ENCODE data around the gene LAMA3. TPM values are rescaled to one million over a fixed set of nuclear protein-coding genes. Genes with fewer than 3 reads are reported as not detected.

LAMA3 gene
- total and polyA plus RNA-seq, 12 donors: 1.6 to 10.2 (median 4.0) TPM

DNA sequence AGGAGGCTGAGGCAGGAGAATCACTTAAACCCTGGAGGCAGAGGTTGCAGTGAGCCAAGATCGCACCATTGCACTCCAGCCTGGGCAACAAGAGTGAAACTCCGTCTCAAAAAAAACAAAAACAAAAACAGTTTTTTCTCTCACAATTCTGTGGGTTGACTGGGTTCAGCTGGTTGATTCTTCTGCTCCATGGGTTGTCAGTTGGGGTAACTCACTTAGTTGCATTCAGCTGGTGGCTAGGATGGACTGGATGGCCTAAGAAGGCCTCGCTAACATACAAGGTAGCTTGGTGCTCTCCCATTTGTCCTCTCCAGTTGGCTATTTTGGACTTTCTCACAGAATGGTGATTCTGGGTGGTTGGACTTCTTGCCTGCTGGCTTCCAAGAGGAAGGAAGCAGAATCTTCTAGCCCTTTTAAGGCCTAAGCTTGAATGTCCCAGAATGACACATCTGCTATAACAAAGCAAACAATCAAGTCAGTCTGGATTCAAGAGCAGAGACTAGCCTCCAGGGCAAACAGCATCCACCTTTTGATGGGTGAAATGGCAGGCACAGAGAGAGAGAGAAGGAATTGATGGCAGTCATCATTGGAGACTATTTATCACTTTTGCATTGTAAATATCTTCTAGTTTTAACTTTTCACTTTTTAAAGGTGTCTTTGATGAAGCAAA, 17.9 kb downstream of the LAMA3 start:
- WGBS, 4 donors: 92 to 100% (median 98%) methylated on average over 3 of the region's 3 CpGs
- Histone ChIP-seq H3K27me3 (no peaks in the 10 kb centered on the region), H3K4me3 (no peak overlapping the region), H3K9me3 (replicated peaks in 1 of 3) (no peaks in the 10 kb centered on the region), H3K4me1 (replicated peaks in 1 of 2) (no peaks in the 10 kb centered on the region), H3K36me3 (replicated peaks in 1 of 2) (no peaks in the 10 kb centered on the region), H3K27ac (no peak overlapping the region)
- DNase-seq: no peak
- no peak for TF ChIP-seq POLR2A (IDR thresholded peaks at IDR 0.05)
- TF ChIP-seq, protein P1, sequence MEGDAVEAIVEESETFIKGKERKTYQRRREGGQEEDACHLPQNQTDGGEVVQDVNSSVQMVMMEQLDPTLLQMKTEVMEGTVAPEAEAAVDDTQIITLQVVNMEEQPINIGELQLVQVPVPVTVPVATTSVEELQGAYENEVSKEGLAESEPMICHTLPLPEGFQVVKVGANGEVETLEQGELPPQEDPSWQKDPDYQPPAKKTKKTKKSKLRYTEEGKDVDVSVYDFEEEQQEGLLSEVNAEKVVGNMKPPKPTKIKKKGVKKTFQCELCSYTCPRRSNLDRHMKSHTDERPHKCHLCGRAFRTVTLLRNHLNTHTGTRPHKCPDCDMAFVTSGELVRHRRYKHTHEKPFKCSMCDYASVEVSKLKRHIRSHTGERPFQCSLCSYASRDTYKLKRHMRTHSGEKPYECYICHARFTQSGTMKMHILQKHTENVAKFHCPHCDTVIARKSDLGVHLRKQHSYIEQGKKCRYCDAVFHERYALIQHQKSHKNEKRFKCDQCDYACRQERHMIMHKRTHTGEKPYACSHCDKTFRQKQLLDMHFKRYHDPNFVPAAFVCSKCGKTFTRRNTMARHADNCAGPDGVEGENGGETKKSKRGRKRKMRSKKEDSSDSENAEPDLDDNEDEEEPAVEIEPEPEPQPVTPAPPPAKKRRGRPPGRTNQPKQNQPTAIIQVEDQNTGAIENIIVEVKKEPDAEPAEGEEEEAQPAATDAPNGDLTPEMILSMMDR (IDR thresholded peaks at IDR 0.05): no peak
- intact Hi-C loops (cut with DNase I): loop anchor here in 1 of 2 donors (10.0 kb wide), 1 partner anchor 192 kb away; no protein-coding TSS in a partner anchor

GRCh38 chr18:23710068-23710527, 20.8 kb downstream of the LAMA3 start:
- no peaks in the 10 kb centered on the region for H3K36me3 ChIP-seq (replicated peaks in 1 of 2)
- intact Hi-C loops (cut with DNase I): no loop called here
- DNase-seq: no peak
- no peaks in the 10 kb centered on the region for H3K27me3 ChIP-seq
- 74 to 81% (median 77%) methylated on average over 17 of the region's 17 CpGs for WGBS, 4 donors
- no peaks in the 10 kb centered on the region for H3K9me3 ChIP-seq (replicated peaks in 1 of 3)
- H3K27ac ChIP-seq: no peak overlapping the region
- no peak overlapping the region for H3K4me3 ChIP-seq
- TF ChIP-seq, protein P1 (IDR thresholded peaks at IDR 0.05): no peak
- TF ChIP-seq POLR2A (IDR thresholded peaks at IDR 0.05): no peak
- no peaks in the 10 kb centered on the region for H3K4me1 ChIP-seq (replicated peaks in 1 of 2)

- TF ChIP-seq, protein P1 (IDR thresholded peaks at IDR 0.05): no peak
- TF ChIP-seq POLR2A (IDR thresholded peaks at IDR 0.05): no peak
- Histone ChIP-seq H3K4me3 (no peak overlapping the region), H3K27ac (no peak overlapping the region), H3K27me3 (no peaks in the 10 kb centered on the region), H3K4me1 (replicated peaks in 1 of 2) (no peaks in the 10 kb centered on the region), H3K36me3 (replicated peaks in 1 of 2) (no peaks in the 10 kb centered on the region), H3K9me3 (replicated peaks in 1 of 3) (no peaks in the 10 kb centered on the region)
- no peak for DNase-seq
- 94 to 100% (median 96%) methylated on average over 1 of the region's 1 CpG for WGBS, 4 donors
- intact Hi-C loops (cut with DNase I): no loop called here
These were observed 21.7 kb downstream of the LAMA3 start for GRCh38 chr18:23710946-23711345.

GRCh38 chr18:23711426-23711825, 22.2 kb downstream of the LAMA3 start:
- TF ChIP-seq, protein P1 (IDR thresholded peaks at IDR 0.05): no peak
- no peak for TF ChIP-seq POLR2A (IDR thresholded peaks at IDR 0.05)

More at GRCh38 chr18:23711426-23711825, 22.2 kb downstream of the LAMA3 start:
- DNase-seq: no peak
- Histone ChIP-seq H3K4me3 (no peak overlapping the region), H3K27ac (no peak overlapping the region), H3K36me3 (replicated peaks in 1 of 2) (no peaks in the 10 kb centered on the region), H3K27me3 (no peaks in the 10 kb centered on the region), H3K4me1 (replicated peaks in 1 of 2) (no peaks in the 10 kb centered on the region), H3K9me3 (replicated peaks in 1 of 3) (no peaks in the 10 kb centered on the region)
- intact Hi-C loops (cut with DNase I): no loop called here
- 75 to 89% (median 82%) methylated on average over 1 of the region's 1 CpG for WGBS, 4 donors

Data from adrenal gland (tissue), 12 donors.